Fibroblast of skin of left biceps (primary cell): ENCODE data around the gene MARK2.
A peak's percentile ranks its signal among the peaks of the same experiment; 100 is the strongest.
"Not testable (repeated sequence)": the region's sequence is repeated elsewhere in the genome, so short reads cannot be mapped to it uniquely, and the experiment has no call there.

ENCODE experiments used
- DNase-seq, 2 experiments: peaks; one replicate each; pipeline ENCODE4 v3.0.0-alpha.2; 2013; ENCODE audit warnings: low read depth in 2 of 2

MARK2 gene

GRCh38 chr11:63838678-63839507, at the start of gene MARK2:
Gene MARK2, plus strand, starts transcription at chr11:63839110. Its CDS starts 397 bp downstream, at chr11:63839507.
- peak; percentile 94 to 96 for DNase-seq

GRCh38 chr11:63791495-63792167, 47.3 kb upstream of the MARK2 start:
- DNase-seq = no peak

- no peak for DNase-seq
Observed at GRCh38 chr11:63793161-63793560, 45.7 kb upstream of the MARK2 start.

GRCh38 chr11:63795066-63795465, 43.8 kb upstream of the MARK2 start:
- DNase-seq = no peak

- no peak for DNase-seq
Observed at GRCh38 chr11:63800921-63801320, 38.0 kb upstream of the MARK2 start.

GRCh38 chr11:63802637-63803414, 36.1 kb upstream of the MARK2 start:
- DNase-seq = no peak

GRCh38 chr11:63804259-63804658, 34.7 kb upstream of the MARK2 start:
- DNase-seq = no peak

- DNase-seq = no peak
Observed at GRCh38 chr11:63805844-63806415, 33.0 kb upstream of the MARK2 start.

GRCh38 chr11:63810383-63810782, 28.5 kb upstream of the MARK2 start:
- DNase-seq = not testable (repeated sequence)

- no peak for DNase-seq
Observed at GRCh38 chr11:63811522-63811921, 27.4 kb upstream of the MARK2 start.

- DNase-seq = peak; percentile 20 to 44
Observed at GRCh38 chr11:63813035-63813562, 25.8 kb upstream of the MARK2 start, which contains the start of gene SPINDOC. Gene SPINDOC, plus strand, starts transcription at chr11:63813456. Its CDS starts 231 bp downstream, at chr11:63813687.

- peak in 1 of 2 experiments; percentile 10 for DNase-seq
Observed at GRCh38 chr11:63813563-63814382, 25.1 kb upstream of the MARK2 start.

- DNase-seq = no peak
Observed at GRCh38 chr11:63814383-63814736, 24.6 kb upstream of the MARK2 start.

GRCh38 chr11:63816166-63816565, 22.7 kb upstream of the MARK2 start:
- DNase-seq = no peak

- no peak for DNase-seq
Observed at GRCh38 chr11:63816732-63817131, 22.2 kb upstream of the MARK2 start.

- DNase-seq = no peak
Observed at GRCh38 chr11:63817758-63818498, 21.0 kb upstream of the MARK2 start.

GRCh38 chr11:63818609-63819008, 20.3 kb upstream of the MARK2 start:
- no peak for DNase-seq

- DNase-seq = no peak
Observed at GRCh38 chr11:63821411-63821810, 17.5 kb upstream of the MARK2 start.

- DNase-seq = no peak
Observed at GRCh38 chr11:63826471-63827190, 12.3 kb upstream of the MARK2 start.
